ENCODE measurements around the gene CEP126.
"Not testable (repeated sequence)": the region's sequence is repeated elsewhere in the genome, so short reads cannot be mapped to it uniquely, and the experiment has no call there.

- TF ChIP-seq FOXK2 (IDR thresholded peaks at IDR 0.05); SUZ12 (IDR thresholded peaks at IDR 0.05); CTBP1 (IDR thresholded peaks at IDR 0.05; ENCODE audit: borderline replicate concordance); BHLHE40 (IDR thresholded peaks at IDR 0.05; ENCODE audit: borderline replicate concordance); ARNT (IDR thresholded peaks at IDR 0.05); PKNOX1 (IDR thresholded peaks at IDR 0.05); ELF4 (IDR thresholded peaks at IDR 0.05); TARDBP (IDR thresholded peaks at IDR 0.05); LEF1 (IDR thresholded peaks at IDR 0.05; ENCODE audit: borderline replicate concordance); FOXA1 (IDR thresholded peaks at IDR 0.05); SP1 (IDR thresholded peaks at IDR 0.05); FOXM1 (IDR thresholded peaks at IDR 0.05; ENCODE audit: borderline replicate concordance); L3MBTL2 (conservative IDR thresholded peaks at IDR 0.05); ZNF384 (IDR thresholded peaks at IDR 0.05): not testable (repeated sequence)
These were observed 49.4 kb downstream of the CEP126 start for GRCh38 chr11:101964200-101964599.

All from HEK293T (cell line).